Stimulated activated CD4-positive, alpha-beta T cell treated with anti-CD3 and anti-CD28 coated beads, Interleukin-1b, Interleukin-23, amount 100 ng/mL, for 4 hours (primary cell): ENCODE results near the gene CDHR2.

Experiments
- DNase-seq, 2 donors: peaks; one replicate each; pipeline ENCODE4 v3.0.0-alpha.2; 2020; ENCODE audit warnings: low read depth in 2 of 2

The CDHR2 gene

GRCh38 chr5:176638437-176638836, 89.3 kb downstream of the CDHR2 start:
- DNase-seq: no peak

DNA sequence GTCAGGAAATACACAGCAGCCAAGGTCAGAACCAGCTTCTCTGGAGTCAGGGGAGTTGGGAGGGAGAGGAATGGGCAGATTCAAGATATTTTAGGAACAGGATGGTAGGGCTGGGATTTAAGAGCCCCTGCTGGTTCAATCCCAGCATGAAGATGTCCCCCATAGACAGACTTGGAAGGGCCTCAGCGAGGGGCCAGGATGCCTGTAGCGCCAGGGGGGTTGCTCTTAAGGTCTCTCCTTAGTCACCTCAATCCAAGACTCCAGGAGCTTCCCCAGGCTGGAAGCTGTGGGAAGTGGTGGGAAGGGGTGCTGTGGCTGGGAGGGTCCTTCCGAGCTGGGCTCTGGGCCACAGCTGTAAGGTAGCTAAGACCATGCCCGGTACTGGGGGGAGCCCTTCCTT, 90.1 kb downstream of the CDHR2 start:
- DNase-seq: no peak

DNA sequence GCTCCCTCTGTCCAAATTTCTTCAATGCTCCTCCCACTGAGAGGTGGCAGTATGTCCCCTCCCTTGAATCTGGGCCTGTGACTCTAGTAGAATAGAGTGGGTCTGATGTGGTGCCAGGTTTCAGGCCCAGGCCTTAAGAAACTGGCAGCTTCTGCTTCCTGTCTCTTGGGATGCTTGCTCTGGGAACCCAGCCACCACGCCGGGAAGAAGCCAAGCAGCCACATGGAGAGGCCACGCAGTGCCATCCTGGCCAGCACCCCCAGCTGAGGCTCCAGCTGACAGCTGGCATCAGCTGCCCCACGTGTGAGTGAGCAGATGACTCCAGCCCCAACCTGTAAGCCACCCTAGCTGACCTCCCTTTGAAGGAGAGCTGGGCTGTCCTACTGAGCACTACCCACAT, 90.8 kb downstream of the CDHR2 start:
- DNase-seq: no peak

GRCh38 chr5:176640616-176641015, 91.5 kb downstream of the CDHR2 start:
- no peak for DNase-seq

DNA sequence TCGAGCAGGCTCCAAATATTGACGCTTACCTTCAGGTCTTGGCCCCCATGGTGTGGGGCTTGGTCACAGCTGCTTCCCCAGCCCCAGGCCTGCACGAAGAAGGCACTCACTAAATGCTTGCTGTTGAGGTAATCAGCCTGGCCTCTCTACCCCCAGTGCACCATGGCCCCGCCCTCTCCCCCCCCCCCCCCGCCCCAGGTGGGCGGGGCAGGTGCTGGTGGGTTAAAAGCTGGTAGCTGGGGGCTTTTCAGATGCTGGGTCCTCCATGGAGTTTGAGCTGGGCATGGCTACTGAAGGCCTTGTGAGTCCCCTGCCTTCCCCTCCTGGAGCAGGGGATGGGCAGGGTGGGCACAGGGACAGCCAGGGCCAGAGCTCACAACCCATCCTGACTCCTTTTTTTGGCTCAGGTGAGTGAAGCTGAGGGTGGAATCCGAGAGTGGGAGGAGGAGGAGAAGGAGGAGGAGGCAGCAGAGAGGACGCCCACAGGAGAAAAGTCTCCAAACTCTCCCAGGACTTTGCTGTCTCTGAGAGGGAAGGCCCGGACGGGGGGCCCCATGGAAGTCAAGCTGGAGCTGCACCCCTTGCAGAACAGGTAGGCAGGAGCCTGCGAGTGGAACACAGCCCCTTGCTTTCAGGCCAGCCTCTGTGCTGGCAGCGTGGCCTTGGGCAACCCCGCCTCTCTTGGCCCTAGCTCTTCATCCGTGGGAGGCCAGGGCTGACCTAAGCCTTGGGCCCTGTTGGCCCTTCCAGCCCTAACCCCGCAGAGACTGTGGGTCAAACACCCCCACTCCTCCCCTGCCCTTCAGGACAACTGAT, 93.7 kb downstream of the CDHR2 start:
- no peak for DNase-seq

DNA sequence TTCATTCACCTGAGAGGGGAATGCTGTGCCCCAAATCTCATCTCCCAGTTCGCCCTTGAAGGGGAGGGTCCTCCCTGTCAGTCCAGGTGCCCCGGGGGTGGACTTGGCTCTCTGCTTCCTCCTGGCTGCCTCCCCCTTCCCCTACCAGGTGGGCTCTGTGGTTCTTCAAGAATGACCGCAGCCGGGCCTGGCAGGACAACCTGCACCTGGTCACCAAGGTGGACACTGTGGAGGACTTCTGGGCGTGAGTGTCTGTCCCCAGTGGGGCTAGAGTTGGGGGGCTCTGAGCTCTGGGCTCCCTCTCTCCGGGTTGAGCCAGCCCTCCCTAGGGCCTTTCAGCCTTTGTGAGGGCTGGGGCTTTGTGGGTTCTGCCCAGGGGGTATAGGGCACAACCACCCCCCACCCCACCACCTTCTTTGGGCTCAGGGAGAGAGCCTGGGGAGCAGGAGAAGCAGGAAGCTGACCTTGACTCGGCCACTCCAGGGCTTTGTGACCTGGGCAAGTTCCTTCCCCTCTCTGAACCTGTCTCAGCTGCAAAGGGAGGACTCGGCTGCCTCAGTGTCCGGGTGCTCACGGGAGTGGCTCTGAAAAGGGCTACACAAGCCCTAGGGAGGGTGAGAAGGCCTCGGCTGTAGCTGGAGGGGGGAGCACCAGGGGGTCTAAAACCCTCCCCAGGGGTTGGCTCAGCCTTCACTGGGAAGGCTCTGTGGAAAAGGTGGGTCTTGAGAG, 94.5 kb downstream of the CDHR2 start:
- DNase-seq: no peak

- DNase-seq: no peak
Measured at GRCh38 chr5:176644294-176644693, 95.2 kb downstream of the CDHR2 start.

GRCh38 chr5:176644878-176645670, 95.9 kb downstream of the CDHR2 start:
- DNase-seq: no peak
